ENCODE measurements around the gene STK39.
A peak's percentile ranks its signal among the peaks of the same experiment; 100 is the strongest.

STK39 gene

DNA sequence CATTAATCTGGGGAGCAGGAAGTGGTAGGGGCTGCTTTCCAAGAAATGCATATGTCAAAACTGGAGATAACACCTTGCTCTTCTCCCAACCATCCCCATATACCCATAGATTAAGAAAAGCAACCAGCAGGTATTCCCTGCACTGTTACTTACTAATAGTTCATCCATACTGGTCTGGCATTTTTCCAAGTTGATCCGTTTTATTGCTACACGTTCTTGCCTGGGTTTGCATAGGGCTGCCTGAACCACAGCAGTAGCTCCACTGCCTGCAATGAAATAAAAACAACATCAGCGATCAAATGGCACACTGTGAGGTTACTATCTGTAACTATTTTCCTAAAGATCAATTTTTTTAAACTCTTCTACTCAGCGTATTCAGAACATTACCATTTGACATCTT, 65.6 kb downstream of the STK39 start:
- no peak for DNase-seq

DNA sequence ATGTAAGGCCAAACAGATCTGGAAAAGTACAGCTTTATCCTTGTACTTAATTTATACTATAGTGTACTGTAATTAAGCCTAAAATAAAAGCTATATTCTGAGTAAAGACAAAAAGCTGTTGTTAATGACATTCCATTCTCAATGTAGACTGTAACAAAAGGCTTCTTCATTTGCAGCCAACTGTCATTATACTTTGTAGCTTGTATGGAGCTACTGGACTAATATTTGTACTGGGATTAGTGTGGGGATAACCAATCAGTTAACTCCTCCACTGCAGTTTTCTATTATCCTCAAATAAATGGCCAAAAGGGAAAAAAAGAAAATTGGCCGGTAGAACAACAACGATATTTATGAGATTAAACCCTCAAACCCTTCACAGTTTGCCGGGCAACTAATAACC, 66.5 kb downstream of the STK39 start:
- no peak for DNase-seq

DNA sequence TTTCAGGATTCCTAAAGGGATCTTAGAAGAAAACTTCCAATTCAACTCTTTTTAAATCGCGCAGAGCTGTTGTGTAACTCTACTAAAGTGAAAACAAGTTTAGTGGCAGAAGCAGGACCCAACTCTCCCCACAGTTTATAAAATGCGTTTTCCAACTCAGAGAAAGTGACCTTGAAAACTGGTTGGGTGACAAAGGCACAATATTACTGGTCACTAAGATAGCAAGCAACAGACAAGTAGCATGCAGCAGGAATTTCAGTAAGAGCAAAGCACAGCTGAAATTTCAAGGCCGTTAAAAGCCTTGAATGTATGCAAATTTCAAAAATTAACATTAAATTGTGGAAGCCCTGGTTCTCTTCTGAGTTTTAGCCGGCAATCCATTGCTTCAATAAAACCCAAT, 66.9 kb downstream of the STK39 start:
- no peak for DNase-seq

DNA sequence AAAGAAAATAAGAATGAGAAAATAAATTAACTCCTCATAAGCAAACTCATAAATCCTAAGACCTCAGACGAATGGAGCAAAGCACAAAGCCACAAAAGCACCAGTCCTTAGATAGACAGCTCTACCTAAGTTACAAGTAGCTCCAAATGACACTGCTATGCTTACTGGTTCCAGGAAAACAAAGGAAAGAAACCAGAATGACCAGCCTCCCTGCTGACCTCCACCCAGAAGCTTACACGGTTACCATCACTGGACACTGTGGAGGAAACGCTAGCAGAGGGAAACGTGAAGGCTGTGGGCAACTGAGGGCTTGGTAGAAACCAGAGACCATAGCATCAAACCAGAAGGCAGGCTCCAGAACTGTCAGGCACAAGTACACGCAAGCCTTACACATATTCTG, 67.8 kb downstream of the STK39 start:
- no peak for DNase-seq

DNA sequence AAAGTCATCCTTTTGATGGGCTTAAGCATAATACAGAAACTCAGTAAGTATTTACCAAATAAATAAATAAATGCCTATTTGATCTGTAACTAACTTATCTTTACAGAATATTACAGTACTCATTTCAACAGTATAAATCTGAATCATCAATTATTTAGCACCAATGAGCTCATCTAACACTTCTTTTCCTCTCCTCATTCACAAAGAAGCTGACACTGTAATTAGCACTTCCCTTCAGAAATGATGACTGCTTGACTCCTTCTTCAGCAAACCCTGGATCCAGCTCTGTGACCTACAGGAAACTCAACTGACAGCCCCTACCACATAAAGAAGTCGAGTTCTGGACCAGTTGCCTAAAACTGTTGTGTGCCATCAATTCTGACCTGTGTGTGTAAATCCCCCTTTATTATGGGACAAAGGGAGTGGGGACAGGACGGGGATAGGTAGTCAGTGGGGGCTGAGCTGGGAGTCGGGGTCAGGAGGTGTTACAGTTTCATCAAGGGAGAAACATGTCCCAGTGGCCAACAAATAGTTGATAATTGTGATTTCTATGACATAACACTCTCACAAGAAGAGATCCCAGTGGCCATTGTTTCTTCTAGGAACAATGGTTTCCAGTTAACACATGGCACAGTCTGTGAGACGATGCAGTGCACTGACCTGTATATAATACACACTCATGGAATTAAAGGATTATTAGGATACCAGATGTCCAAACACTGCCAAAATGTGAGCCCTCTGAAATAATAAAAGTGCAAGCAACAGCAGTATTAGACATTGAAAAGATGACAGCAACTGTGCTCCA, 68.7 kb downstream of the STK39 start:
- no peak for DNase-seq

DNA sequence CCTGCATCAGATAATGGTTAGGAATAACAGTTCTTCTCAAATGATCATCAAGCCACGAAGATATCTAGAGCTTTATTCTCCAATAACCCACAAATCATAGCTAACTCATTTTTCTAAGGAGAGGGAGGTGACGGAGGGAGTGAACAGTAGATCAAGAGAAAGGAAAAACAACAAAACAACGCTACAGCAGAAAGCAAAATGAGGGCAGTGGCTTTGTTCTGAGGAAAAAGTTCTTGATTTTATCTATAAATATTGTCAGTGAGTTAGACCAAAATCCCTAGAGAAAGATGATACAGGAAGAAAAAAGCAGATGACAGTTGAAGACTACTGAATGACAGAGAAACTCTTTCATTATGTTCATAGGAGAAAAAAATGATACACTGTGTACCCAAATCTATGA, 71.0 kb downstream of the STK39 start:
- DNase-seq: no peak

DNA sequence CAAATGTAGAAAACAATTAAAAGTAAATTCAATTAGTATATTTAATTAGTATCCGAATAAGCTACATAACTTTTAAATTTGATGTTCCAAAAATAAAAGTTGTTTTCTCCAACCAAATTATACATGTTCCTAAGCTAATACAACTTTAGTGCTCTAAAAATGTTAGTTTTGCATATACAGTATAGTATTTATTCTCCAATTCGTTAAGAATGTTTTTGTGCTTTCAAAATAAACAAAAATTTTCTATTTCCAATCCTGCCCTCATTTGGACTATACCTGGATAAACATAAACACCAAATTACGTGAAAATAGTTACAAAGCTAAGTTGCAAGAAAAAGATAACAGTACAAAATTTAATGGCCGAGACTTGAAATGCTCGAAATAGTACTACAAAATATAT, 71.9 kb downstream of the STK39 start:
- no peak for DNase-seq

DNA sequence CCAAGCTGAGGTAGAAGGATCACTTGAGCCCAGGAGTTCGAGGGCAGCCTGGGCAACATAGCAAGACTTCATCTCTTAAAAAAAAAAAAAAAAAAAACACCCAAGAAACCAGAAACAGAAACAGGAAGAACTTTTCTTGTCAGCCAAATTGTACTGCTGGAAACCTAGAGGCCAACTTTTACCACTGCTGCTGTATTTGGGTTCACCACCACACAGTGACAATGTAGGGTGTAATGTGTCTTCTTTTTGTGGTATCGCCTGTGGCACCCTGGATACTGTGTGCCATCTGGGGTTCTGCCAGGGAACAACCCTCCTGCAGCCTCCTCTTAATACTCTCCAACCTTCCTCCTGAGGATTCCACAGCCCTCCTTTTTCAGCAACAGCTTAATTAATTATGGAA, 72.6 kb downstream of the STK39 start:
- DNase-seq: peak; percentile 10

DNA sequence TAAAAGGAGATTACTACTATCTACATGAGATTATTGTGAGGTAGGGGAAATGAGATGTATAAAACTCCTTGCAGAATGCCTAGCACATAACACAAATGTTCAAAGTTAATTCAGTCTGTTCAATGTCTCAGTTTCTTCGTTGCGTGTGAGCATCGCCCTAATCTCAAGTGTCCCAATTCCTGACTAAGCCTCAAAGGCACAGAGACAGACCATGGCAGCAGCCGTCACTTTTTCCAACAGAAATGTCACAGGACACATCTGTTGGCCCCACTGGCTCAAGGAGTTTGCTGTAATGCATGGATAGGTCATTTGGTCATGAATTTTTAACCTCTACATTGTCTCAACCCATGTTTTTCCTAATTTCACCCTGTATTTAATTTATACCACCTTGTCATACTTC, 75.3 kb downstream of the STK39 start:
- DNase-seq: no peak

DNA sequence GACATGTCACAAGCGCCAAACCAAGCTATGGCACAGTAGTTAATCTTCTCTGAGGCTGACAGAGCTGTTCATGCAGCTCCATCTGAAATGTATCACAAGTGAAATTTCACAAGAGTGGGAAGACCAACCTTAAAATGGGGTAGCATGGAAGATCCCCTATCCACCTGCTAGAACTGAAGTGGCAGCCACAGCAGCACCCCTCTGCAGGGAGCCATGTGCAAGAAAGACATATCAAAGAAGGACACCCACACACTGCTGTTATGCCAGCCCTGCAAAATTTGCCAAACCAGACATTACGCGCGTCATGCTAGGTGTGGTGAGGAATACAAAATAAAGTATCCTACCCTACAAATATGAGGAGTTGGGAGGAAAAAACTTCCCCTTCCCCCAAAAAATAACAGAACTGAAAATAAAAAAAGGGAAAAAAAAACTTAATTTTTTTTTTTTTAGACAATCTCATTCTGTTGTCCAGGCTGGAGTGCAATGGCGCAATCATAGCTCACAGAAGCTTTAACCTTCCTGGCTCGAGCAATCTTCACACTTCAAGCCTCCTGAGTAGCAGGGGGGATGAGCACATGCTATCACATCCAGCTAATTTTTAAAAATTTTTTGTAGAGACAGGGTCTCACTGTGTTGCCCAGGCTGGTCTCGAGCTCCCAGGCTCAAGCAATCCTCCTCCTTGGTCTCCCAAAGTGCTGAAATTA, 76.2 kb downstream of the STK39 start:
- DNase-seq: no peak

DNA sequence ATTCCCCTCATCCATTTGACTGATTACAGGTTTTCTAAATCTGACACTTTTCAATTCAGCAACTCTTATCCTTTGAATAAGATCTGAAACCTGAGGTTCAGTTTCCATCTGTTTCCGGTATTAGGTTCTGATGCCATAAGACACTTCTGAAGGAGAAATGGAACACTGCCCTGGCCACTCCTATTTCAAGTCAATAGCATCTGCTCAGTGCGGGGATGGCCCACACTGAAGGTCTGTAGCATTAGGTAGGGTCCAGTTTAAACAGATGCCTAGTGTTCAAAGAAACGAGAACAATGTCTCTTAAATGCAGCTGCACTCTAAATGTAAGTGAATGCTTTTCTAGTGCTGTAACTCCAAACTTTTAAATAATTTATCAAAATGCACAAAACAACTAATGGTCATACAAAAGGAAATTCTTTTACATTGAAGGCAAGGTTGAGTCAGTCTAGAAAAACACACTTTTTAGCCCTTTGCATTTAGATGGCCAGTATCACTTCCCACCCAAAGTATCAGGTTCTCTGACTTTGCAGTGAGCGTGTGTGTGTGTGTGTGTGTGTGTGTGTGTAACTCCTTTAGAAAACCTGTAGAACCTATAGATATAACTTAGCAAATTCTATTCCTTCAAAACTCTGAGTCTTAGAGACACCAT, 78.2 kb downstream of the STK39 start:
- no peak for DNase-seq

DNA sequence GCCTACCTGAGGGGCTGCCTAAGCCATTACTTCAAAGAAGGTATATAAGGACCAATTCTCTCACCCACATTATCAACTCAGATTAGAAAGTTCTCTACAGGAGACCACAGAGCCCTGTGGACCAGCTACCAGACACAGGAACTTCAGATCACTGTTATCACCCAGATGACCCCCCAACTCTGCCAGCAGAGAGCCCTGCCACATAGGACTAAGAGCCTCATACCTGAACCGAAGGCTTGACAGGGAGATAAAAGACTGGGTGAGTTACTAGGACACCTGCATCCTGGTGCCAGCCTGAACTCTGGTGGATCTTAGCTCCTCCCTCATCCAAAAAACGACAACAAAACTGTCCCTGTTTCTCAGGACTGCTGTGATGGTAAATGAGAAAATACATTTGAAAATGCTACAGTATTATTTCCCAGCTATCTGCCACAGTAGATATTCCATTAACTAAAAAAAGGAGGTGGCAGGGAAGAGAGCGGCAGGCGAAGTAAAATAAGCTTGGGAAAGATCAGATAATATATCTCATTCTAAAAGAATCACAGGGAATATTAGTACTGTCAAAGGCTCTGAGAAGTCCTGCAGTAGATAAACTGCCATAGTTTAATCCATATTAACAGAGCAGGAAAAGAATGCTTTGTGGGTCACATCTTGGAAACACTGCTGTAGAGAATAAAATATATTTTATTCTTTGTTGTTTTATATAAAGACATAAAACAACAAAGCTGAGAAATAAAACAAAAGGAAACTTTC, 79.7 kb downstream of the STK39 start:
- DNase-seq: no peak

DNA sequence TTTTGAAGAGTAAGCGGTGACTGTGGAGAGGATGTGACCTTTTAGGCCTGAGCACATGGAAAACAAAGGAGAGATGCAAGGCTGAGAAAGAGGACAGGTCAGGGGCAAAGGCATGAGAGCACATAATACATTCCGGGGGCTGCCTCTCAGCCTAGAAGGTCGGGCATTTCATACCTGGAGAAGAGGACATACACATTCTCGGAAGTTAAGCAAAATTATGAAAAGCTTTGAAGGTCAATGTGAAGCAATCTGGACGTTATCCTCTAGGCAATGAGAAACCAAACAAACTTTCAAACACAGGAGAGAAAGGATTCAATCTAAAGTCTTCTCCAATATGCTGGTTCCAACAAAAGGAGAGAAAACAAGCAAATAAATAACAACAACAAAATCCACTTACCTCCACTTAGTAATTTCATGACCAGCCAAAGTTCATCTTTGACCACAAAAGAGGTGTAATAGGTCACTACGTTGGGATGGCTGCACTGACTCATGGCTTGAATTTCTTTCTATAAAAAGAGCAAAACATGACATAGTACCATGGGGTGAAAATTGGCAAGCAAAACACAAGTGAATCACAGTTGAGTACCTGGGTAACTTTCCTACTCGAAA, 80.4 kb downstream of the STK39 start:
- no peak for DNase-seq

DNA sequence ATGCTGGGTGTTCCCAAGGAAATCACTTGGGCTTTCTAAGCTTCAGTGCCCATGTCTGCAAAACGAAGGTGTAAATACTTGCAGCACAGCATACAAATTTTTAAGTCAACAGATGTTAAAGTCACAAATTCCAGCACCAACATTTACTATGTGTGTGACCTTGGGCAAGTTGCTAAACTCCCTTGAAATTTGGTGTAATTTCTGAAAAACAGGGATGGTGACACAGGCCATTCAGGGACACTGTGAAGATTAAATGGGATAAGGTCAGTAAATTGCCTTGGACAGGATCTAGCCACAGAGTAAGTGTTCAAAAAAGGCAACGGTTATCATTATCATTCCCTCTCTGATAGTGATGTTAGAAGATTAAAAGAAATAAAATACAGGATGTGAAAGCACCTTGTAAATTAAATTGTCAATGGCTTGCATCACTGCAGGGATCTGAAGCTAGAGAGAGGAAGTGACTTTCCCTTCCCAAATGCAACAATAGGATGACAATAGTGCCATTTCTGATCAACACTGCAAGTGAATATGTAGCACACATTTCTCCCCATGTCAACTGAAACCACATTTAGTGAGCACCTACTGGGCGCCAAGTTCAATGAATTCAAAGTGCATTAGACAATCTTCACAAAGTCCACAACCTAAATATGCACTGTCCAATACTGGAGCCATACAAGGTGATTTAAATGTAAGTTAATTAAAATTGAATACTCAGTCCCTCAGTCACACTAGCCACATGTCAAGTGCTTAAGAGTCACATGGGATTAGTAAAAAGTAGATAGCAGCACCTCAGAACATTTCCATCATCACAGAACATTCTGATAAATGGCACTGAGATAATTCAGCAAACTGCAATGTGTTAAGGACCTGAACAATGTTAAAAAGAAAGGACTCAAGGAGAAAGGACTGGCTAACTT, 81.2 kb downstream of the STK39 start:
- DNase-seq: no peak

DNA sequence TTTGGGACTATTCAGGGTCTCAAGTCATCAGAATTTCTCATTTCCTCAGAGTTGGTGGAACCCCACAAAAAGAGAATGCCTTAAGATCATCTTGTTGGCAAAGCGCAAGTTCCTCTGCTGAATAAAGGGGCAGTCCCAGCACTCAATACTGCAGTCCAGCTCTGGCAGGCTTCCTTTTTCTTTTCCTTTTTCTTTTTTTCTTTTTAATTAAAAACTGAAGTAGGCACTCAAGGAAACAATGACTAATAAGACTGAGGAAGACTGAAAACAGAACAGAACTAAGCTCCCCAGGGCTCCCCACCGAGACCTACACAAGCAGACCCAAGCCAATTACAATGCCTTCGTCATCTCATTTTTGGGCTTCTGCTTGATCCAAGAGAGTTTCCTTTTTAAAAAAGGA, 82.0 kb downstream of the STK39 start:
- no peak for DNase-seq

DNA sequence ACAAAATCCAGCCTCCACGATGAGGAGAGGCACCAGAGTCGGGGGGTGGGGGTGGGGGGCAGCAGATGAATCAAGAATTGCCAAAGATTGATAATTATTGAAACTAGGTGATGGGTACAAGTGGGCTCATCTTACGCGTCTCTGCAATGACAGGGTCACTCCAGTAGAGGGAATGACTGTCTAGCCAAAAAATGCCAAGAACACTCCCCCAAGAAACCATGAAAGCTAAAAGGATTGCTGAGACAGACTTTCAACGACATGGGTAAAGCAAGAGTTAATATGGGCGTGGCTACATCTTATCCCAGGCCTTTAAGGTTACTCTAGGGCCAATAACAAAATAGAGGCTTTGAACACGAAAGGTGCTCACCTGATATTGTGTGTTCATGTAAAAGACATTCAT, 86.5 kb downstream of the STK39 start:
- peak; percentile 33 for DNase-seq

DNA sequence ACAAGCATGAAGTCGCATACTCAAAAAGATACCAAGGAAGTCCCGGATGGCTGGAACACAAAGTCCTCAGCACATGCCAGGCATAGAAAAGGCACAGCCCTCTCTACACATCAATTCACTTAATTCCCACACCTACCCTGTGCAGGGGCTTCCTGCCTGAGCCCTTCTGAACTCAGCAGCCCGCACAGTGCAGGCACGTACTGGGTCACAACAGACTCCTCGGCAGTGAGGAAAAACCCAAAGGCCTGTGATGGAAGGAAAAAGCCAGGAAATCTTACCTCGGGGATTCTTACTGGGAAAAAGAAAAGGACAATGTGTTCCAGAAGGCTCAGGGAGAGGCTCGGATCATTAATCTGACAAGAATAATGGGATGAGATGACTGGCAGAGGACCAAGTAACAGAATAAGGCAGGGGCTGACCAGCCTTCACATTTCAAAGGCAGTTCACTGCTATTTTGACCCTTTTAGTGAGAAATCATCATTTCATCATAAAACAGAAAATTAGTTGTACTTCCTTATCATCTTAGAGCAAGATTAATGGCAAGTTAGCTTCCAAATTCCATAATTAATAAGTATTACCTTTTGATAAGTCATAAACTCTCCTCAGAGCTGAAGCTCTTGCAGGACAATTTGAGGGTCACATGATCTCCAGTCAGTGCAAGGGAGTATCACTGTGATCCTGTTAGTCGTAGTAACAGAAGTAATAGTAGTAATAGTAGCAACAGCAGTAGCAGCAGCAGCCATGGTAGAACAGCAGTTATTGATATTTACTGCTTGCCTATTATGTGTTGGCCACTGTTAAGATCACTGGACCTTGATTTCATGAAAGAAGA, 87.4 kb downstream of the STK39 start:
- no peak for DNase-seq

DNA sequence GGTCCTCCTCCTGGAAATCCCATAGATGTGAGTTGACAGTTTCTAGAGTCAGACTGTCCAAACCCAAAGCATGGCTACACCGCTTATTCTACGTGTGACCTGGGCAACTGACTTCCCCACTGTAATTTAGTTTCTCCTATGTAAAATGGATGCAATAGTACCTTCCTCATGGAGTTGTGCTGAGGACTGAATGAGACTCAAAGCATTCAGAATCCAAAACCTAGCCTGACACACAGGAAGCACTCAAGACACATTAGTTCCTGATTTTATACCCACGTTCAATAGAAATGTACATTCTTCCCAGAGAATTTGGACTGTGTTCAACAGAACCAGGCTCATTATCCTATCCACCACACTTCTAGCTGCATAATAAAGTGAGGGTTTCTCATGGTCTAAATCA, 88.8 kb downstream of the STK39 start:
- DNase-seq: no peak

DNA sequence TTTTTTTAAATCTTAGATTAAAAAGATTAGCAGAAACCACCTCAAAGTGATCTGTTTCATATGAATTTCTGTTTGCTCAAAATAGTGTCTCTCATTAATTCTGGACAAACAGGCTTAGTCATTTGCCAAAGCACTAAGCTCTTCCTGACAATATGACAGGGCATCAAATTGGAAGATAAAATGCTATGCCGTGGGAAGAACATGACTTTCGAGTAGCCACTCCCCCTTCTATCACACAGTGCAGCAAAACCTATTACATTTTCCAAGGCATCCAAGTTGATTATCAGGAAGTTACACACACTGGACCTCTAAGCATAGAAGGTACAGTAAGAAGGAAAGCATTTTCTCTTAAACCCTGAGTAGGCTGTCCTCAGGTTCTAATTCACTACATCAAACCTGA, 89.5 kb downstream of the STK39 start:
- peak; percentile 31 for DNase-seq

DNA sequence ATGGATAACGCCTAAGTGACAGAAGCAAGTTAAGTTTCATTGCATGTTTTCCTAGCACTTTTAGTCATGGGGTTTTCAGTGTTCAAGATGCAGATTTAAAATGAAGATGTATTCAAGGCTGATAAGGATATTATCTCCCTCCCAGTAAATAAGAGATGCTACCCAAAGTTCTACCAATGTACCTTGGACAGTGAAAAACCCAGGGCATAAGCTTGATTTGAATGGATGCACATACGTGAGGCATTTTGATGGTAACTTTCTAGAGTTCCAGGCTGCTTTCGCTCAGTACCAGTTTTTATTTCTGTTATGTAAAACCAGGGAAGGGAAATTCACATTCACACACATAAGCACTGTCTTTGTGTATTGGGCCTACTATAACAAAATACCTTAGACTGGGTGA, 90.3 kb downstream of the STK39 start:
- DNase-seq: no peak

DNA sequence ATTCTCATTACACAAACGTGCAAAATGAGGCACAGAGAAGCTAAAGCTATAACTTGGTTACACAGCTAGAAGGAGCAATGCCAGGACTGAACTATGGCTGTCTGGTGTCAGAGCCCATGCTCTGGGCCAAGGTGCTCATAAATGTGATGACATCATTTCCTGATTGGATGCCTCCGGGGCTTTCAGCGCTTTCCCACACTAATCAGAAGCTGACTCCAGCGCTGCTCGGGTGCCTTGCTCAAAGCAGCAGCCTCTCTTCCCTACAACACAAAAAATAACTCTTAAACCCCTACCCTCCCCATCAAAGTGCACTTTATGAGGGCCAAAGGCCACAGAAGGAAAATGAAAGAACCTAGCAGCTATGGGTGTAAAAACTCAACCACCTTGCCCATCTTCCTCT, 90.7 kb downstream of the STK39 start:
- no peak for DNase-seq

Data from OCI-M1 (cell line).